GM21526 (cell line): ENCODE measurements around the gene ACSS2.

Source experiments
- ATAC-seq: cut with Tn5 transposase; IDR thresholded peaks from one replicate; pipeline ENCODE4 v1.9.1; 2021; ENCODE audit warnings: moderate library complexity; ENCODE audit not compliant: unreplicated experiment, low FRiP score

The ACSS2 gene

GRCh38 chr20:34907616-34908469, 31.4 kb downstream of the ACSS2 start:
- ATAC-seq: no peak

- ATAC-seq: no peak
Measured at GRCh38 chr20:34915131-34915530, 38.7 kb downstream of the ACSS2 start.

- ATAC-seq: no peak
Measured at GRCh38 chr20:34915749-34916455, 39.5 kb downstream of the ACSS2 start.

- no peak for ATAC-seq
Measured at GRCh38 chr20:34916774-34917354, 40.5 kb downstream of the ACSS2 start.

- ATAC-seq: no peak
Measured at GRCh38 chr20:34920055-34920454, 43.6 kb downstream of the ACSS2 start.

- ATAC-seq: no peak
Measured at GRCh38 chr20:34921436-34921835, 45.0 kb downstream of the ACSS2 start.

- no peak for ATAC-seq
Measured at GRCh38 chr20:34922654-34923381, 46.4 kb downstream of the ACSS2 start.

- no peak for ATAC-seq
Measured at GRCh38 chr20:34923414-34923813, 47.0 kb downstream of the ACSS2 start.

GRCh38 chr20:34925341-34925740, 48.9 kb downstream of the ACSS2 start:
- no peak for ATAC-seq

GRCh38 chr20:34925981-34926380, 49.6 kb downstream of the ACSS2 start:
- ATAC-seq: no peak

- ATAC-seq: no peak
Measured at GRCh38 chr20:34926581-34926980, 50.2 kb downstream of the ACSS2 start.

- ATAC-seq: no peak
Measured at GRCh38 chr20:34927736-34928135, 51.3 kb downstream of the ACSS2 start.

GRCh38 chr20:34928411-34928810, 52.0 kb downstream of the ACSS2 start:
- no peak for ATAC-seq

- no peak for ATAC-seq
Measured at GRCh38 chr20:34931771-34932170, 55.4 kb downstream of the ACSS2 start.

- ATAC-seq: no peak
Measured at GRCh38 chr20:34938466-34939163, 62.2 kb downstream of the ACSS2 start.

GRCh38 chr20:34940081-34940481, 63.7 kb downstream of the ACSS2 start:
- no peak for ATAC-seq

- no peak for ATAC-seq
Measured at GRCh38 chr20:34941226-34941625, 64.8 kb downstream of the ACSS2 start.

- ATAC-seq: no peak
Measured at GRCh38 chr20:34942301-34942700, 65.9 kb downstream of the ACSS2 start.

- no peak for ATAC-seq
Measured at GRCh38 chr20:34943808-34944567, 67.6 kb downstream of the ACSS2 start.
